Thyroid gland (tissue), 4 donors: ENCODE data around the gene PRKD1.

Experiments used
- POLR2A ChIP-seq, 2 donors: fragments of 450-650 bp; IDR thresholded peaks; one replicate each; pipeline ENCODE4 v1.6.1; 2017; ENCODE audit warnings: antibody characterized with exemption in 2 of 2, mild to moderate bottlenecking in 2 of 2, moderate library complexity in 1 of 2
- TF ChIP-seq, protein P1 (sequence below), 6 experiments: fragments of 200-600 bp in 3 of 6; fragments of 450-650 bp in 3 of 6; sonication (generic) in 3 of 6; IDR thresholded peaks; one replicate each; pipeline ENCODE4 v1.5.1; 2016 to 2019; ENCODE audit warnings: antibody characterized with exemption in 6 of 6, mild to moderate bottlenecking in 2 of 6, inconsistent platforms in 1 of 6, moderate library complexity in 1 of 6

- no peak for TF ChIP-seq POLR2A (IDR thresholded peaks at IDR 0.05)
- TF ChIP-seq, protein P1, sequence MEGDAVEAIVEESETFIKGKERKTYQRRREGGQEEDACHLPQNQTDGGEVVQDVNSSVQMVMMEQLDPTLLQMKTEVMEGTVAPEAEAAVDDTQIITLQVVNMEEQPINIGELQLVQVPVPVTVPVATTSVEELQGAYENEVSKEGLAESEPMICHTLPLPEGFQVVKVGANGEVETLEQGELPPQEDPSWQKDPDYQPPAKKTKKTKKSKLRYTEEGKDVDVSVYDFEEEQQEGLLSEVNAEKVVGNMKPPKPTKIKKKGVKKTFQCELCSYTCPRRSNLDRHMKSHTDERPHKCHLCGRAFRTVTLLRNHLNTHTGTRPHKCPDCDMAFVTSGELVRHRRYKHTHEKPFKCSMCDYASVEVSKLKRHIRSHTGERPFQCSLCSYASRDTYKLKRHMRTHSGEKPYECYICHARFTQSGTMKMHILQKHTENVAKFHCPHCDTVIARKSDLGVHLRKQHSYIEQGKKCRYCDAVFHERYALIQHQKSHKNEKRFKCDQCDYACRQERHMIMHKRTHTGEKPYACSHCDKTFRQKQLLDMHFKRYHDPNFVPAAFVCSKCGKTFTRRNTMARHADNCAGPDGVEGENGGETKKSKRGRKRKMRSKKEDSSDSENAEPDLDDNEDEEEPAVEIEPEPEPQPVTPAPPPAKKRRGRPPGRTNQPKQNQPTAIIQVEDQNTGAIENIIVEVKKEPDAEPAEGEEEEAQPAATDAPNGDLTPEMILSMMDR (IDR thresholded peaks at IDR 0.05) = no peak
Observed at GRCh38 chr14:29821242-29821641, 106.4 kb downstream of the PRKD1 start.
